ENCODE measurements around the gene GSTK1.

GSTK1 gene

DNA sequence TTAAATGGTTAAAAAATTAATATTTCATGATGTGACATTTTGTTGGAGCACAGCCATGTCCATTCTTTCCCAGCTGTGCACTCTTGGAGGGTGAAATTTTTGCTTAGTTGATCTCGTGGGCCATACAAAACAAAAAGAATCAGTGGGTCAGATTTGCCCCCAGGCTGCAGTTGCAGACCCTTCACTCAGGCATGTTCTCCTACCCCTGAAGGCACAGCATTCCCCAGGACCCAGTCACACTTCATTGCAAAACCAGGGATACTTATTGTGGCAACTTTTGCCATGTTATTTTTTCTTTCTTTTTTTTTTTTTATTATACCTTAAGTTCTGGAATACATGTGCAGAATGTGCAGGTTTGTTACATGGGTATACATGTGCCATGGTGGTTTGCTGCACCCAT is 35.4 kb upstream of the GSTK1 start:
- H3K9me3 ChIP-seq (ENCODE audit: control insufficient read depth, low read depth, low read length): no peaks in the 10 kb centered on the region
- H3K4me3 ChIP-seq (ENCODE audit: low read length): no peak overlapping the region
- peaks cover 8% of the 10 kb centered on the region for H3K4me1 ChIP-seq (ENCODE audit: control insufficient read depth, low read depth, low read length)
- no peaks in the 10 kb centered on the region for H3K27me3 ChIP-seq (ENCODE audit: control insufficient read depth, insufficient read depth, low read length)
- no peak overlapping the region for H3K9ac ChIP-seq (ENCODE audit: low read length)
- no peaks in the 10 kb centered on the region for H3K36me3 ChIP-seq (ENCODE audit: control insufficient read depth, low read depth, low read length)
- no peak overlapping the region for H3K27ac ChIP-seq (ENCODE audit: low read length)

- no peaks in the 10 kb centered on the region for H3K9me3 ChIP-seq (ENCODE audit: control insufficient read depth, low read depth, low read length)
- H3K36me3 ChIP-seq (ENCODE audit: control insufficient read depth, low read depth, low read length): no peaks in the 10 kb centered on the region
- H3K27ac ChIP-seq (ENCODE audit: low read length): no peak overlapping the region
- no peak overlapping the region for H3K9ac ChIP-seq (ENCODE audit: low read length)
- peaks cover 8% of the 10 kb centered on the region for H3K4me1 ChIP-seq (ENCODE audit: control insufficient read depth, low read depth, low read length)
- H3K27me3 ChIP-seq (ENCODE audit: control insufficient read depth, insufficient read depth, low read length): no peaks in the 10 kb centered on the region
- H3K4me3 ChIP-seq (ENCODE audit: low read length): no peak overlapping the region
These were observed 34.0 kb upstream of the GSTK1 start for GRCh38 chr7:143229054-143229790.

GRCh38 chr7:143230602-143231457 is 32.4 kb upstream of the GSTK1 start:
- no peaks in the 10 kb centered on the region for H3K27me3 ChIP-seq (ENCODE audit: control insufficient read depth, insufficient read depth, low read length)
- H3K36me3 ChIP-seq (ENCODE audit: control insufficient read depth, low read depth, low read length): no peaks in the 10 kb centered on the region
- peaks cover 8% of the 10 kb centered on the region for H3K4me1 ChIP-seq (ENCODE audit: control insufficient read depth, low read depth, low read length)
- no peak overlapping the region for H3K27ac ChIP-seq (ENCODE audit: low read length)
- H3K9ac ChIP-seq (ENCODE audit: low read length): no peak overlapping the region
- no peak overlapping the region for H3K4me3 ChIP-seq (ENCODE audit: low read length)
- peaks cover 3% of the 10 kb centered on the region for H3K9me3 ChIP-seq (ENCODE audit: control insufficient read depth, low read depth, low read length)

GRCh38 chr7:143233816-143234532 is 29.3 kb upstream of the GSTK1 start:
- no peak overlapping the region for H3K9ac ChIP-seq (ENCODE audit: low read length)
- H3K4me3 ChIP-seq (ENCODE audit: low read length): no peak overlapping the region
- H3K9me3 ChIP-seq (ENCODE audit: control insufficient read depth, low read depth, low read length): peaks cover 3% of the 10 kb centered on the region

GRCh38 chr7:143234533-143234875 is 28.7 kb upstream of the GSTK1 start:
- H3K9ac ChIP-seq (ENCODE audit: low read length): no peak overlapping the region
- H3K9me3 ChIP-seq (ENCODE audit: control insufficient read depth, low read depth, low read length): peaks cover 3% of the 10 kb centered on the region
- H3K4me1 ChIP-seq (ENCODE audit: control insufficient read depth, low read depth, low read length): peaks cover 4% of the 10 kb centered on the region
- no peak overlapping the region for H3K4me3 ChIP-seq (ENCODE audit: low read length)
- H3K27me3 ChIP-seq (ENCODE audit: control insufficient read depth, insufficient read depth, low read length): no peaks in the 10 kb centered on the region
- H3K36me3 ChIP-seq (ENCODE audit: control insufficient read depth, low read depth, low read length): no peaks in the 10 kb centered on the region
- H3K27ac ChIP-seq (ENCODE audit: low read length): no peak overlapping the region

More at GRCh38 chr7:143233816-143234532, 29.3 kb upstream of the GSTK1 start:
- Histone ChIP-seq H3K36me3 (ENCODE audit: control insufficient read depth, low read depth, low read length) (no peaks in the 10 kb centered on the region), H3K27me3 (ENCODE audit: control insufficient read depth, insufficient read depth, low read length) (no peaks in the 10 kb centered on the region), H3K27ac (ENCODE audit: low read length) (no peak overlapping the region), H3K4me1 (ENCODE audit: control insufficient read depth, low read depth, low read length) (peaks cover 8% of the 10 kb centered on the region)

DNA sequence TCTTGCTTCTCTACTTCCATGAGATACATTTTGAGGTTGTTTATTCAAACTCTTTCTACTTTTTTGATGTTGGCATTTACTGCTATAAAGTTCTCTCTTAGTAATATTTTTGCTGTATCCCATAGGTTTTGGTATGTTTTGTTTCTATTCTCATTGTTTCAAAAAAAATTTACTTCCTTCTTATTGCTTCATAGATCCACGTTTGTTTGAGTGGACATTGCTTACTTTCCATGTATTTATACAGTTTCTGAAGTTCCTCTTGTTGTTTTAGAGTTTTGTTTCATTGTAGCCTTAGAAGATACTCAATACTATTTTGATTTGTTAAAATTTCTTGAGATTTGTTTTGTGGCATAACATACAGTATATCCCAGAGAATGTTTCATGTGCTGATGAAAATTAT is 27.7 kb upstream of the GSTK1 start:
- Histone ChIP-seq H3K36me3 (ENCODE audit: control insufficient read depth, low read depth, low read length) (no peaks in the 10 kb centered on the region), H3K27me3 (ENCODE audit: control insufficient read depth, insufficient read depth, low read length) (no peaks in the 10 kb centered on the region), H3K4me3 (ENCODE audit: low read length) (no peak overlapping the region), H3K9ac (ENCODE audit: low read length) (no peak overlapping the region), H3K4me1 (ENCODE audit: control insufficient read depth, low read depth, low read length) (no peaks in the 10 kb centered on the region), H3K27ac (ENCODE audit: low read length) (no peak overlapping the region), H3K9me3 (ENCODE audit: control insufficient read depth, low read depth, low read length) (peaks cover 3% of the 10 kb centered on the region)

DNA sequence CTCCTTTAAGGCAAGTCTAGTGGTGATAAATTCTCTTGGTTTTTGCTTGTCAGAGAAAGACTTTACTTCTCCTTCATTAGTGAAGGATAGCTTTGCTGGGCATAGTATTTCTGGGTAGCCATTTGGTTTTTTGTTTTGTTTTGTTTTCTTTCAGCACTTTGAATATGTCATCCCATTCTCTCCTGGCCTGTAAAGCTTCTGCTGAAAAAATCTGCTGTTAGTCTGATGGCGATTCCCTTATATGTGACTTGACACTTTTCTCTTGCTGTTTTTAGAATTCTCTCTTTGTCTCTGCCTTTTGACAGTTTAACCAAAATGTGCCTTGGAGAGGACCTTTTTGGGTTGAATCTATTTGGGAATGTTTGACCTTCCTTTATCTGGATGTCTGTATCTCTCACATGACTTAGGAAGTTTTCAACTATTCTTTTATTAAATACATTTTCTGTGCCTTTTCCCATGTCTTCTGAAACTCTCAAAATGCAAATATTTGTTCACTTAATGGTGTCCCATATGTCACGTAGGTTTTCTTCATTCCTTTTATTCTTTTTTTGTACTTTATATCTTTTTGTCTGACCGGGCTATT is 26.7 kb upstream of the GSTK1 start:
- no peak overlapping the region for H3K4me3 ChIP-seq (ENCODE audit: low read length)
- no peak overlapping the region for H3K9ac ChIP-seq (ENCODE audit: low read length)
- no peak overlapping the region for H3K27ac ChIP-seq (ENCODE audit: low read length)
- H3K4me1 ChIP-seq (ENCODE audit: control insufficient read depth, low read depth, low read length): no peaks in the 10 kb centered on the region
- H3K27me3 ChIP-seq (ENCODE audit: control insufficient read depth, insufficient read depth, low read length): peaks cover 5% of the 10 kb centered on the region
- H3K9me3 ChIP-seq (ENCODE audit: control insufficient read depth, low read depth, low read length): peaks cover 3% of the 10 kb centered on the region
- no peaks in the 10 kb centered on the region for H3K36me3 ChIP-seq (ENCODE audit: control insufficient read depth, low read depth, low read length)

DNA sequence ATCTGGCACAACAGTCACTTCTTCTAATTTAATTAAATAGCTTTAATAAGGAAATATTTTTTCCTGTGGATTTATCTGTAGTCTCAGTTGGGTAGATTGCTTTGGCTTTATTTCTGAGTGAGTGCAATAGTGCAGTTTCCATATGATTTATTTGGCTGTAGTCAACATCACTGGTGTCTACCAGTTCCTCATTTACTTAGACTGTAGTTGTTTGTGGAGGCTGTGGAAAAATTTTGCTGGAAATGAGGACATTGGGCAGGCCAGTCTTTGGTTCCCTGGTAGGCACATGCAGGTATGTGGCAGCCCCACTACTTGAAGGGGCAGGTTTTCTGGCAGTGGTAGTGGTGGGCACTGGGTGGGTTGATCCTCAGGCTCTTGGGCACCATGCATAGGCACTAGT is 25.9 kb upstream of the GSTK1 start:
- Histone ChIP-seq H3K4me3 (ENCODE audit: low read length) (no peak overlapping the region), H3K27ac (ENCODE audit: low read length) (no peak overlapping the region), H3K27me3 (ENCODE audit: control insufficient read depth, insufficient read depth, low read length) (peaks cover 8% of the 10 kb centered on the region), H3K4me1 (ENCODE audit: control insufficient read depth, low read depth, low read length) (no peaks in the 10 kb centered on the region), H3K9me3 (ENCODE audit: control insufficient read depth, low read depth, low read length) (peaks cover 3% of the 10 kb centered on the region), H3K9ac (ENCODE audit: low read length) (no peak overlapping the region), H3K36me3 (ENCODE audit: control insufficient read depth, low read depth, low read length) (no peaks in the 10 kb centered on the region)

DNA sequence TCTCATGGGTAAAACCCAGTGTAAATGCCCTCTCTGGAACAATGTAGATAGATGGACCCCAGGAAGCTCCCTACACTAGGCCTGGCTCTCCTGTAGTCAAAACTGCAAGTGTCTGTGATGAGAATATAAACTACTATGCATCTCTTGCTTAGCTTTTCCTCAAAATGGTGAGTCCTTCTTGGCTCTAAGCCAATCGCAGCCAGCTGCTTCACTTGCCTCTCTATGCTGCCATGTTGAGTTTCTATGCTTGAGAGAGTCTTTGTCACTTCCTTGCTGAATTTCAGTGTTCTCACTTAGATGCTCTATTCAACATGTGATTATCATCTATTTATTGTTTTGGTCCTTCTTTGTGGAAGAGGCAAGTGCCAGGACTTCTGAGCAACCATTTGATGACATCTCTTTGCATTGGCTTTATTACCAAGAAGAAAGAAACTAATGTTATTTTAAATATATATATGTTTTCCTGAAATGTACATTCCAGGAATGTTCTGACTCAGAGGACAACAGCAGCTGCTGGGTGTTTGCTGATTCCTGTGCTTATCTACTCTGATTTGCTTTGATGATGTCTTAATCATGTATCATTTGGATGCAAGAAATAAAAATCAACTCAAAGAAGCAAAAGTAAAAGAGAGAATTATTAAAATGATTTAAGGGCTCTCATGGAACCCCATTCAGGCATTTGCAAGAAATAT is 24.8 kb upstream of the GSTK1 start:
- no peaks in the 10 kb centered on the region for H3K4me1 ChIP-seq (ENCODE audit: control insufficient read depth, low read depth, low read length)
- no peak overlapping the region for H3K27ac ChIP-seq (ENCODE audit: low read length)
- H3K4me3 ChIP-seq (ENCODE audit: low read length): no peak overlapping the region
- H3K9ac ChIP-seq (ENCODE audit: low read length): no peak overlapping the region
- H3K9me3 ChIP-seq (ENCODE audit: control insufficient read depth, low read depth, low read length): peaks cover 3% of the 10 kb centered on the region
- peaks cover 8% of the 10 kb centered on the region for H3K27me3 ChIP-seq (ENCODE audit: control insufficient read depth, insufficient read depth, low read length)
- no peaks in the 10 kb centered on the region for H3K36me3 ChIP-seq (ENCODE audit: control insufficient read depth, low read depth, low read length)

- Histone ChIP-seq H3K4me1 (ENCODE audit: control insufficient read depth, low read depth, low read length) (no peaks in the 10 kb centered on the region), H3K9me3 (ENCODE audit: control insufficient read depth, low read depth, low read length) (peaks cover 3% of the 10 kb centered on the region), H3K27me3 (ENCODE audit: control insufficient read depth, insufficient read depth, low read length) (peaks cover 8% of the 10 kb centered on the region), H3K27ac (ENCODE audit: low read length) (no peak overlapping the region), H3K36me3 (ENCODE audit: control insufficient read depth, low read depth, low read length) (no peaks in the 10 kb centered on the region), H3K4me3 (ENCODE audit: low read length) (no peak overlapping the region), H3K9ac (ENCODE audit: low read length) (no peak overlapping the region)
These were observed 23.4 kb upstream of the GSTK1 start for GRCh38 chr7:143239813-143240212.
